Measurements from ENCODE around the gene MYOM3.

MYOM3 gene

DNA sequence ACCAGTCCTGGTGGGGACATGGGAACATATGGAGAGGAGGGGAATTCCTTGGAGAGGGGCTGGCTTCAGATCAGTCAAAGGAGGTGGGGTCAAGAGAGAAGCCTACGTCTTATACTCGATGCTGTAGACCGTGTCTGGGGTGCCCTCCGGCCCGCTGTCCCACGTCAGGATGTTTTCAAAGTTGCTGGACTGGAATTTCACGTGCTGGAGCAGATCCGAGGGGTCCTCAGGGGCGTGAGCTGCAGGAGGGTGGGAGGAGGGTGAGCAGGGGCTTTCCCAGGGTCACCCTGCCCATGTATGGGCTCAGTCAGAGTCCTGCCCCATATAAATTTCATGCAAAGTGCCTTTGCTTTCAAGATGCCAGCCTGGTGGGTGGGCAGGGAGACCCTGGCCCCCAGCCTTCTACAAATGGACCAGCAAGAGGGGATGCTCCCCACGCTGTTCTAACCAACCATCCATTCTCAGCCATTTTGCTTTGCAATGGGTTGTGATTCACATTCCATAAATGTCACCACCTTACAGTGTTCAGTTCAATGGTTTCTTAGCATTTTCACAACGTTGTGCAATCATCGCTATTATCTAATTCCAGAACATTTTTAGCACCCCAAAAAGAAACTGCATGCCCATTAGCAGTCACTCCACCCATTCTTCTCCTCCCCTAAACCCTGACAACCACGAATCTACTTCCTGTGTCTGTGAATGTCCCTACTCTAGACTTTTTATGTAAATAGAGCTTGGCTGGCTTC, 26.7 kb upstream of the MYOM3 start:
- no peak overlapping the region for H3K27ac ChIP-seq
- TF ChIP-seq, protein P1, sequence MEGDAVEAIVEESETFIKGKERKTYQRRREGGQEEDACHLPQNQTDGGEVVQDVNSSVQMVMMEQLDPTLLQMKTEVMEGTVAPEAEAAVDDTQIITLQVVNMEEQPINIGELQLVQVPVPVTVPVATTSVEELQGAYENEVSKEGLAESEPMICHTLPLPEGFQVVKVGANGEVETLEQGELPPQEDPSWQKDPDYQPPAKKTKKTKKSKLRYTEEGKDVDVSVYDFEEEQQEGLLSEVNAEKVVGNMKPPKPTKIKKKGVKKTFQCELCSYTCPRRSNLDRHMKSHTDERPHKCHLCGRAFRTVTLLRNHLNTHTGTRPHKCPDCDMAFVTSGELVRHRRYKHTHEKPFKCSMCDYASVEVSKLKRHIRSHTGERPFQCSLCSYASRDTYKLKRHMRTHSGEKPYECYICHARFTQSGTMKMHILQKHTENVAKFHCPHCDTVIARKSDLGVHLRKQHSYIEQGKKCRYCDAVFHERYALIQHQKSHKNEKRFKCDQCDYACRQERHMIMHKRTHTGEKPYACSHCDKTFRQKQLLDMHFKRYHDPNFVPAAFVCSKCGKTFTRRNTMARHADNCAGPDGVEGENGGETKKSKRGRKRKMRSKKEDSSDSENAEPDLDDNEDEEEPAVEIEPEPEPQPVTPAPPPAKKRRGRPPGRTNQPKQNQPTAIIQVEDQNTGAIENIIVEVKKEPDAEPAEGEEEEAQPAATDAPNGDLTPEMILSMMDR (IDR thresholded peaks at IDR 0.05), result no peak
- no peak for TF ChIP-seq ZFX (IDR thresholded peaks at IDR 0.05; ENCODE audit: borderline replicate concordance)

DNA sequence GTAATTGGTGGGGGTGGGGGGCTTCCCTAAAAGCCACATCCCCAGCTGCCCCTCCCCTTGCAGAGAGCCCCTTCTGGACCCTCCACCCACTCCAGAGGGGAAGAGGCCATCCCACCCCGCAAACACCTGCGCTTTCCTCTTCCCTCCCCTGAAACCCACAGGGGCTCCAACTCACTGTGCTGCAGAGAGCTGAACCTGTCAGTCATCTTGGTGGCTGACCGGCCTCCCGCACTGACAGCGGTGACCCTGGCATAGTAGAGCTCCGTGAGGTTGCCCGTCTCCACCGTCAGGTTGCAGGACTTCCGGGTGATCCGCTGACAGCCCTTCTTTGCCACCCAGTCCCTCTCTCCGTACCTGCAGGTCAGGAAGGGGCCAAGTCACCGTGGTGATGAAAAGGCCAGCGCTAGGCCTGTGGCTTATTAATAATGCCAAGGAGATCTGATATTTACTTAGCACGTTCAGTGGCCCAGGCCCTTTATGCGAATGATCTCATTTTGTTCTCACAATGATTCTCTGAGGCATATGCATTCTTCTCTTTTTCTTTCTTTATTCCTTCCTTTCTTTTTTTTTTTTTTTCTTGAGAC, 25.1 kb upstream of the MYOM3 start:
- TF ChIP-seq, protein P1 (IDR thresholded peaks at IDR 0.05), result no peak
- TF ChIP-seq ZFX (IDR thresholded peaks at IDR 0.05; ENCODE audit: borderline replicate concordance), result no peak
- no peak overlapping the region for H3K27ac ChIP-seq

DNA sequence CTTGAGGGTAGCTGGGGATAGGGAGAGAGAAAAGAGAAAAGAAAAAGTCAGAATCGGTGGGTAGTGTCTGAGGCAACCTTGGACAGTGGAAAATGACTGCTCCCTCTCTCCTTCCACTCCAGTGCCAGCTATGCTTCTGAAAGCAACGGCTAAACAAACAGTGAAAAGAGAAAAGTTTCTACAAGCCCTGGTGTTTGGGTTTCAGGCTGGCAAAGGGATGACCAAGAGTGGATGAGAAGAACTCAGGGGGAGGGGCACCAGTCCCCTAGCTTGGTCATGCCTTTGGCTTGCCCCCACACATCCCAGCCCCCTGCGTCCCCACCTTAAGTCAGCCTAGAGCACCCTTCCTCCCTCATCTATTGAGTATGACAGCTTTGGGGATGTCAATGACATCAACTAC, 22.4 kb upstream of the MYOM3 start:
- H3K27ac ChIP-seq, result no peak overlapping the region
- TF ChIP-seq, protein P1 (IDR thresholded peaks at IDR 0.05), result no peak
- TF ChIP-seq ZFX (IDR thresholded peaks at IDR 0.05; ENCODE audit: borderline replicate concordance), result no peak

DNA sequence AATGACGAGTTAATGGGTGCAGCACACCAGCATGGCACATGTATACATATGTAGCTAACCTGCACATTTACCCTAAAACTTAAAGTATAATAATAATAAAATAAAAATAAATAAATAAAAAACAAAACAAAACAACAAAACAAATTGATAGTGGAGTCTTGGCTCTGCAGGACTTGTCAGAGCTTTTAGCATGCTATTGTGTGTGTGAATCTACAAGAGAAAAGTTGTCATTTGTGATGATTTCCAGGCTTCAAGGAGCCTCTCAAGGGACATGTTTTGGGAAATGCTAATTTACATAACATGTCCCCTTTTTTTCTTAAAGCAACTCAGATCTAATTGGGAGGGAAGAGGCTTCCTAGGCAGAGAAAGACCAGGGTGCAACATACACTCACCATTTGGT, 21.9 kb upstream of the MYOM3 start:
- TF ChIP-seq, protein P1 (IDR thresholded peaks at IDR 0.05), result no peak
- no peak for TF ChIP-seq ZFX (IDR thresholded peaks at IDR 0.05; ENCODE audit: borderline replicate concordance)
- H3K27ac ChIP-seq, result no peak overlapping the region

DNA sequence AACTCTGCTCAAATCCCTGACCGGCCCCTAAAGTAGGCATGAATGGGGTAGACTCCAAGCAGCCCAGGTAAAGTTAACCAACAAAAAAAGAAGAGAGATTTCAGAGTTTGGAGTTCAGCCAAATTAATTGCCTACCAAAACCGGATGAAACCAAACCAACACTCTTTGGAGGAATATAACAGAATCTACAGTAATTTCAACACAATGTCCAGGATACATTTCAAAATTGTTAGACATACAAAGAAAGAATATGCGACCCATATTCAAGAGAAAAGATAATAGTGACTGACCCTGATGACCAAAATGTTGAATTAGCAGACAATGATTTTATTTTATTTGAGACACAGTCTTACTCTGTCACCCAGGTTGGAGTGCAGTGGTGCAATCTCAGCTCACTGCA, 18.4 kb upstream of the MYOM3 start:
- TF ChIP-seq, protein P1 (IDR thresholded peaks at IDR 0.05), result no peak
- no peak for TF ChIP-seq ZFX (IDR thresholded peaks at IDR 0.05; ENCODE audit: borderline replicate concordance)

DNA sequence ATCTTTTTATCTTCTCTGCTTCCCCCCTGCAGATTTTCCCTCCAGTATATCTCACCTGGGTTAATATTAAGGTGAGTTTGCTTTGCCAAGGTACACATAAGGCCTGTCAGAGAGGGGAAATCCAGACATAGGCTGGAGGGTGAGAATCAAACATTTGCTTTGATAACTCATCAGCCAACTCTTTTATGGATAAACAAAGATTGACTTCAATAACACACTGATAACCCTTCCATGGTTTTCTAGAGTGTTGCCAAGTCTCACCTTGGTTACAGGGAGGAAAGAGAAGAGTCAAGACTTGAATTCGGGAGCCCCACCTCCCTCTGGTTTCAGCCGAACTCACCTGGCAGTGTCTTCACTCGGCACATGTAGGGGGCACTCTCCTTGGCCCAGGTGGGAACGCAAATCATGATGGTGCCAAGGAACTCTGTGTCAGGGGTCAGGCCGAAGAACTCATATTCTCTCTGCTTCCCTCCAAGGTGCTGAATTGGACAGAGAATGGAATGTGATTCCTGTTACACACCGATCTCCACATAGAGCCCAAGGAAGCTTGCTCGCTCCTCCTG, 15.9 kb upstream of the MYOM3 start:
- TF ChIP-seq, protein P1 (IDR thresholded peaks at IDR 0.05), result no peak
- TF ChIP-seq ZFX (IDR thresholded peaks at IDR 0.05; ENCODE audit: borderline replicate concordance), result no peak
- H3K27ac ChIP-seq, result no peak overlapping the region

More for the DNA sequence above, 18.4 kb upstream of the MYOM3 start:
- H3K27ac ChIP-seq, result no peak overlapping the region
